GM12892 (cell line): Measurements from ENCODE around the gene GSK3B.

Experiments used
- POLR2A ChIP-seq: IDR thresholded peaks from 2 replicates; pipeline ENCODE4 v1.6.1; 2011; ENCODE audit warnings: low read depth, low read length, control low read depth
- TAF1 ChIP-seq: IDR thresholded peaks from 2 replicates; pipeline ENCODE4 v1.6.1; 2011; ENCODE audit warnings: low read depth, mild to moderate bottlenecking, control low read depth, low read length, borderline replicate concordance

- TF ChIP-seq POLR2A (no peak), TAF1 (no peak)
Observed at GRCh38 chr3:120101624-120102023, 7.4 kb upstream of the GSK3B start.
